Astrocyte (in vitro differentiated cells and primary cell): ENCODE measurements around the gene HNRNPM.

Source experiments
- EZH2 ChIP-seq: IDR thresholded peaks from 2 replicates; pipeline ENCODE4 v1.6.1; 2012; ENCODE audit warnings: mild to moderate bottlenecking, low read length, inconsistent platforms; ENCODE audit not compliant: insufficient read depth
- TF ChIP-seq, protein P1 (sequence below): IDR thresholded peaks from 2 replicates; pipeline ENCODE4 v1.5.1; 2011; ENCODE audit warnings: low read depth, mild to moderate bottlenecking, inconsistent platforms, low read length, moderate library complexity; ENCODE audit not compliant: insufficient read depth

DNA sequence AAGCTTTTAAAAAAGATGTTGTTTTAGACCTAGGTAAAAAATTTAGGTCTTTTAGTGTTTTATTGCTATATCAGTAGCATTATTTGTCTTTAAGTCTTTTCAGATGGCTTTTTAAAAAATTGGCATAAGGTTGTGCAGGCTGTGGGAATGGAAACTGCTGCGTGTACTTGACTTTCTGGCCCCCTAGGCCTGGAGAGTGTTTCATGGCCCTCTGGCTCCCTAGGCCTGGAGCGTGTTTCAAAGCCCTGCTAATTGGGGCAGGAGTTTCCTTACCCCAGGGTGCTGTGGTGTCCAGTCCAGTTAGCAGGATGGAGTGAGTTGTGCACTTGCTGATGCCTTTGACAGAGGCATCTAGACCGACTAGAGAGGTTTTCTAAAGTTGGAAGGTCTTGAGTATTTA lies 33.8 kb downstream of the HNRNPM start:
- TF ChIP-seq, protein P1, sequence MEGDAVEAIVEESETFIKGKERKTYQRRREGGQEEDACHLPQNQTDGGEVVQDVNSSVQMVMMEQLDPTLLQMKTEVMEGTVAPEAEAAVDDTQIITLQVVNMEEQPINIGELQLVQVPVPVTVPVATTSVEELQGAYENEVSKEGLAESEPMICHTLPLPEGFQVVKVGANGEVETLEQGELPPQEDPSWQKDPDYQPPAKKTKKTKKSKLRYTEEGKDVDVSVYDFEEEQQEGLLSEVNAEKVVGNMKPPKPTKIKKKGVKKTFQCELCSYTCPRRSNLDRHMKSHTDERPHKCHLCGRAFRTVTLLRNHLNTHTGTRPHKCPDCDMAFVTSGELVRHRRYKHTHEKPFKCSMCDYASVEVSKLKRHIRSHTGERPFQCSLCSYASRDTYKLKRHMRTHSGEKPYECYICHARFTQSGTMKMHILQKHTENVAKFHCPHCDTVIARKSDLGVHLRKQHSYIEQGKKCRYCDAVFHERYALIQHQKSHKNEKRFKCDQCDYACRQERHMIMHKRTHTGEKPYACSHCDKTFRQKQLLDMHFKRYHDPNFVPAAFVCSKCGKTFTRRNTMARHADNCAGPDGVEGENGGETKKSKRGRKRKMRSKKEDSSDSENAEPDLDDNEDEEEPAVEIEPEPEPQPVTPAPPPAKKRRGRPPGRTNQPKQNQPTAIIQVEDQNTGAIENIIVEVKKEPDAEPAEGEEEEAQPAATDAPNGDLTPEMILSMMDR, result no peak
- no peak for TF ChIP-seq EZH2
